Activated CD4-positive, alpha-beta T cell treated with anti-CD3 and anti-CD28 coated beads, Interleukin-10, Interleukin-2, amounts not matched to agents 100 ng/mL and 50 ng/mL, durations not matched to agents 16 hours and 8 hours (primary cell): ENCODE results near the gene LANCL2.
"Not testable (repeated sequence)": the region's sequence is repeated elsewhere in the genome, so short reads cannot be mapped to it uniquely, and the experiment has no call there.

Experiments used
- DNase-seq: peaks from one replicate; pipeline ENCODE4 v3.0.0-alpha.2; 2020

LANCL2 gene, protein sequence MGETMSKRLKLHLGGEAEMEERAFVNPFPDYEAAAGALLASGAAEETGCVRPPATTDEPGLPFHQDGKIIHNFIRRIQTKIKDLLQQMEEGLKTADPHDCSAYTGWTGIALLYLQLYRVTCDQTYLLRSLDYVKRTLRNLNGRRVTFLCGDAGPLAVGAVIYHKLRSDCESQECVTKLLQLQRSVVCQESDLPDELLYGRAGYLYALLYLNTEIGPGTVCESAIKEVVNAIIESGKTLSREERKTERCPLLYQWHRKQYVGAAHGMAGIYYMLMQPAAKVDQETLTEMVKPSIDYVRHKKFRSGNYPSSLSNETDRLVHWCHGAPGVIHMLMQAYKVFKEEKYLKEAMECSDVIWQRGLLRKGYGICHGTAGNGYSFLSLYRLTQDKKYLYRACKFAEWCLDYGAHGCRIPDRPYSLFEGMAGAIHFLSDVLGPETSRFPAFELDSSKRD

GRCh38 chr7:55365205-55365674, at the start of gene LANCL2:
Gene LANCL2, plus strand, starts transcription at chr7:55365337. Its CDS starts 689 bp downstream, at chr7:55366026.
- no peak for DNase-seq

- DNase-seq = no peak
Measured at GRCh38 chr7:55325371-55325792, 39.8 kb upstream of the LANCL2 start.

- no peak for DNase-seq
Measured at GRCh38 chr7:55326081-55326835, 38.9 kb upstream of the LANCL2 start.

DNA sequence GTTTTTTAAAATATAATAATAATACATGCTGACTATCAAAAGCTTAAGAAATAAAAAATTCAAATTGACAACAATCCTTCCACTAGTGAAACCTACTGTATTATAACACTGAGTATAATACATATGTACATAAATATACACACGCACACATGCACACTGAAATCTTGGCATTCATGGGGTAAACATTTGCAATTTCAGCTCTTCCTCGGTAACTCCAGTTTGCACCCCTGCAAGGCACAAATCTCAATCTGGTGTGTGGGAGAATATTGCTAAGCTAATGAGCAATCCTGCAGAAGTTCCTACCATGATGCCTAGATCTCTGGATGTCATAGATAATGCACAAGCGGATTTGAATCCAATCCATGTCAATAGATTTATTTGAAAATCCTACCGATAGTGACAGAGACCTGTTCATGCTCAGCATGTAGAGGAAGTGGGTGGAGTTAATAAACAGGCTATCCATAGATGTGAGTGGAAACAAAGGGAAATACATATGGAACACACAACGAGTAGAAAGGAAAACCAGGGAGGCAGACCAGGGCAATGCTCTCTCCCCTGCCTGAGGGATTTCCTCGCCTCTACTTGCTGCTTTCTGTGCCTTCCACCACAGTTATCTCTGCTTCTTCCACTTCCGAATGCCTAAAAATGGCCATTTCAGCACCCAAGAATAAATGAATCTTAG, 38.1 kb upstream of the LANCL2 start:
- DNase-seq = no peak

DNA sequence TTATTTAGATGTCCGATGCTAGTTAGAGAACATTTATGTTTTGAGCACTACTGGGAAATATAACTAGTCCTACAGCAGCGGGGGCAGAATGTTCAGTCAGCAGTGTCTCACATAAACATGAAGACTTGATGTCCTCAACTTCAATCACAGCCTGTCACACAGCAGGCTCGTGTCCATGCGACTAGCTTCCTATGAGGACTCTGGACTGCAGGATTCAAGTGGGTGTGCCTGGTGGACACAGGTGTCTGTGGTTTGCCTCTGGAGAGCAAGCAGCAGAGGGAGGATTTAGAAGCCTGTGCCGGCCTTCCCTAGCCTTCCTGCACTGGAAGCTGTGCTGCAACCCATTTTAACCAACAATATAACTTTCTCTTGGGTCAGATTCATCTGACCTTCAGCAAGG, 30.0 kb upstream of the LANCL2 start:
- no peak for DNase-seq

DNA sequence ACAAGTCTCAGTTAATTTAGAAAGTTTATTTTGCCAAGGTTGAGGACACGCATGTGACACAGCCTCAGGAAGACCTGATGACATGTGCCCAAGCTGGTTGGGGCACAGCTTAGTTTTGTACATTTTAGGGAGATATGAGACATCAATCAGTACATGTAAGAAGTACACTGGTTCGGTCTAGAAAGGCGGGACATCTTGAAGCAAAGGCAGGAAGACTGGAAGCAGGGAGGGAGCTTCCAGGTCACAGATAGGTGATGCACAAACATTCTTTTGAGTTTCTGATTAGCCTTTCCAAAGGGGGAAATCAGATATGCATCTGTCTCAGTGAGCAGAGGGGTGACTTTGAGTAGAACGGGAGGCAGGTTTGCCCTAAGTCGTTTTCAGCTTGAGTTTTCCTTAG, 29.4 kb upstream of the LANCL2 start:
- DNase-seq = no peak

DNA sequence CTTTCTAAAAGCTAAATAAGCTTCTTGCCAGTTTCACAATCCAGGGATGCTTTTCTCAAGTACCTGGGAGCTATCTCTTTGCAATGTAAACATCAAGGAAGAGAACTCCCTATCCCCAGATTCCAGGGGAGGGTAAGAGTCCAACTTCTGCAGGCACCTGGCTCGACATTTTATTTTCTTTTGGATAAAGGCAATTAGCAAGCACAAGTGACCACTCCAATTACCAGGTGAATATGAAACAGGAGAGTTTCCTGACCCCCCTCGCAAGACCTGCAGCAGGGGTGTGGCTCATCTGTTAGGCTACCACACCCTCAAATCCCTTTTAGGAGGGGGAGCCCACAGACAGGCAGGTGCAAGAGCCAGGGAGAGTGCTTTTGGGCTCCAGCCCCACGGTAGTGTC, 28.6 kb upstream of the LANCL2 start:
- DNase-seq = no peak

DNA sequence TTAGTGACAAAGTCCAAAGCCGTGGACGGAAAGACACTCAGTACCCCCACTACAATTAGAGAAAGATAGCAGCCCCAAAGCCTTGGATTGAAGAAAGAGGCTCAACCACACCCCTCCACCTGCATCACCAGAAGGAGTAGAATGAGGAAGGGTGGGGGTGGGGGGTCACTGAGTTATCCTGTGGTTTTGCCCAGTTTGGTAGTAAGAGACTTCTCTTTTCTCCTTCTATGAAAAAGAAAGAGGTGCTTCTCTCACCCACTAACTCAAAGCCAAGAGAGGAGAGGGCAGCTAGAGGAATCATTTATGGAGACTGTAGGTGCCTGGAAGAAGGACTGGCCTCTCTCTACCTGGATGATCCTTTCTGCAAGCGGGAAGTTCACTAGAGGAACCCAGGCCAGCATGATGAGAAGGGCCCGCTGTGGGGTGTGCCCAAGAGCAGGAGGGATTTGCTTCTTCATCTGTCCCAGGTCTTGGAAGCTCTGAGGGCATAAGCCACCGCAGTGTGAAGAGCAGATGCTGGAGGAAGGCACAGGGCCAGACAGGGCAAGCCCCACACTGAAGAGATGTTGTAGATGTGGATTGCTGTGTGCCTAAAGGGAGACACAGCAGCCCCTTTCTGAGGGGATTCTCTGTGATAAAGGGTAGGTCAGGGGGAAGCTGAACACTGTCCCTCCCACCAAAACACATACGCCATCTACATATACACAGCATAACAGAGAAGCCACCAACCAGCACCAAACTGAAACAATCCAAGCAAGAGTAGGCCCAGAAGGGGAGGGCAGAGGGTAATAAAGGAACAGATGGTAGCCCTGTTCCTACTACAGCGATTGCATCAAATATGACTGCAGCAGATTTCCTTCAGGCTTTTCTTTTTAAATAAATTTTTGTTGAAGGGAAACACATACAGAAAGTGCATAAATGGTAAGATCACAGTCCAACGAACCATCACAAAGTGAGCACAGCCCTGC, 25.8 kb upstream of the LANCL2 start:
- no peak for DNase-seq

- DNase-seq = no peak
Measured at GRCh38 chr7:55342216-55342871, 22.8 kb upstream of the LANCL2 start.

- DNase-seq = no peak
Measured at GRCh38 chr7:55343002-55343781, 21.9 kb upstream of the LANCL2 start.

DNA sequence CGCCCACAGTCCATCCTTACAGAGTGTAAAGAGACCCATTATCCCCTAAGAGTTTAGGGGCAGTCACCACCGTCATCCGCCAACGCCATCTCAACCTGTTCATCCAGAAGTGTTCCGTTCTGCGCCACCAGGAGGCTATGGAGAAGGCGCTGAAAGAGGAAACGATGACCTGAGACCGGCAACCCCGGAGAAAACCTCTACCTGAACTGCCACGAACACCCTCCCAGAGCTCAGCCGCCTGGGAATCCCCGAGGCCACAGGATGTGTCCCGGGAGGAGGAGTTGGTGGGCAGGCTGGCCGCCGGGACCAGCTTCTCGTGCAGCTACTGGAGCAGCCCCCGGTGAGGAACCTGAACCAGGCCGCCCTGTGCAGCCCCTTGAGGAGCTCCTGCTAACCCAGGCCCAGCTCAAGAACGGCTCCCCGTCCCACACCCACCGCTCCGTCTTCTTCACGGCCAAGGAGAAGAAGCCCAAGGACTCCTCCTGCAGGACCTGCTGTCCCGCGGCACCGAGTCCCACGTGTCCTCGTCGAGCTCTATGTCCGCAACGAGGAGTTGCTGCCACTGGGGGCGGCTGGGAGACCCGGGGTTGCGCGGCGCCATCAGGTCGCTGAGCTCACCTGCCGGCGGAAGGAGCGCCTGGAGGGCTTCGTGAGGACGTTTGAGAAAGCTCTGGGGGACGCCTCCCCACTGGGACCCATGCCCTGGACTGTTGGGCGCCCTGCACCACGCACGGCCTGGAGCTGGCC, 21.1 kb upstream of the LANCL2 start:
- no peak for DNase-seq

DNA sequence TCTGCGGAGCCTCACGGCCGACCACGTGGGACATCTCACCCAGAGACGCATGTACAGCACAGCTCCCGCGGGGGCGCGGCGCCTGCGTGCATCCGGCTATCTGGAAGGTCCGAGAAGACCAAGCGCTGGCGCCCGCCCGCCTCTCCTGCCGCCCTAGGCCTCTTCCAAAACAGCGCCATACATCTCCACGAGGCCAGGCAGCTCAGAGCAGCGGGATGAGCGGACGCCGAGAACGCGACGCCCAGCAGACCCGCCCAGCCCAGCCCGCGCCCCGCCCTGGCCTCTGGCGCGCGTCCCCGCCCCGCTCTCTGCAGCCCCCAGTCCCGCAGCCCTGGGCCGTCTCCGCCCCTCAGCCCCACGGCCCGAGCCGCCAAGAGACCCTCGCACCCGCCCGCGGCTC, 20.3 kb upstream of the LANCL2 start:
- DNase-seq = no peak

DNA sequence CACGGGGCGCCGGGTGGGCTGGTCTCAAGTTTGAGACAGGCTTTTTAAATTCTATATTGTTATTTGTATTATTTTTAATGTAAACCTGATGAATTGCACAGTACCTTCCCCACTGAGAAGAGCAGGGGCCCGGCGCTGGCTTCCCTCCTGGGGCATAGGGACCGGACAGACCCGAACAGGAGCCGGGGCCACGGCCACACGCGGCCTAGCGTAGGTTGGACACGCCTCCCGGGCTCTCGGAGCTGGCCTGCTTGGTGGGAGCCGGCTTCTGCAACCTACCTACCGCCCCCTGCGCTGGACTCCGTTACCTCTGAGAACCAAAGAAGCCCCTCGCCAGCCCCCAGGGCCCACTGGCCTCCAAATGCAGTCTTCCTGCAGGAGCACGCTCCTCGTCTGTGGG, 19.8 kb upstream of the LANCL2 start:
- DNase-seq = no peak

DNA sequence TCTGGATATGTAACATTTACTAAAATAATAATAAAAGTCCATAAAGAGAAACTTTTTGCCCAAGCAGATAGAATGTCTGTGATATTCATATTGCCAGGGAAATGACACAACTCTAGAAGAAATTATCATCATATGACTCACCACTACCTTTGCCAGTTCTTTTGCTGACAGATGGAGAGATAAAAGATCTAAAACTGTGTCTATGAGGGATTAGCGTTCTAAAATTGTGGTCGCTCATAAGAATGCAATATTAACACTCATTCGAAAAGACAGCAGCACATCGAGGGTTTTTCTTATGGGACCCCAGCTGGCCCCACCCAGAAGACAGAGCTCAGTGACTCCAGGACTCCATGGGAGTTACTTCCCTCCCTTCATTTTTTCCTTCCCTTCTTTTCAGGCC, 16.6 kb upstream of the LANCL2 start:
- peak; percentile 82 for DNase-seq

- DNase-seq = no peak
Measured at GRCh38 chr7:55349121-55349520, 16.0 kb upstream of the LANCL2 start.

GRCh38 chr7:55350281-55350680, 14.9 kb upstream of the LANCL2 start:
- DNase-seq = no peak

DNA sequence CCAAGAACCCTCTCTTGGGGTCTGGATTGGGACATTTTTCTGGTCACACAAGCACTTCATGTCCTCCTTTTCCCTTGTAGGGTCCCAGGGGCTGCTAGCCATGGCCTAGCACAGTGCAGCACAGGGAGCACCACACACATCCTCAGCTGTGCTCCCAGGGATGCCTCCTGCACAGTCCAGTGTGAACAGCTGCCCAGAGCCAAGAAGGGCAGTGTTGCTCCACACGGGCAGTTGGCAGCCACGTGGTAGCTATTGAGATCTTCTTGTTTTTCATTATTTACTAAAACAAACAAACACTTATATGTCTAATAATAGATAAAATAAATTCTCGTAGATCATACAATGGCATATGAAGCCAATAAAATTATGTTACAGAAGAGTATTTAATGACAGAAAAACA, 13.9 kb upstream of the LANCL2 start:
- no peak for DNase-seq

GRCh38 chr7:55352947-55353273, 12.2 kb upstream of the LANCL2 start:
- DNase-seq = not testable (repeated sequence)

- DNase-seq = no peak
Measured at GRCh38 chr7:55360486-55360885, 4.7 kb upstream of the LANCL2 start.

DNA sequence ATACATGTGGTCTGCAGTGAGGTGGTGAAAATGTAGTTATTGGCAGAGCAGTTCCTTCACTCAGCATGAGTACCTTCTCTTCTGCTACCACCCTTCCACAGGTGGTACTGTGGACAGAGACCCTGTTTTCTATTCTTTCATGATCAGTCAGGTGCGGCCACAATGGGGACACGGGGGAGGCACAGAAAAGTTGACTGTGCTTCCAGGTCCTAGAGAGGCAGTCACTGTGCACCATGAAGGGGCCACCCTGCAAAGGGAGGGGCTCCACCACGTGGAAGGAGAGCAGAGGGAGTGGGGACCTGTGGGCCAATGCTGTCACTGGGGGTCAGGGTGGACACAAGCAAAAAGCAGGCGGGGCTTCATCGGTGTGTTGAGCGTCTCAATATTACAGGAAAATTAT, 3.6 kb upstream of the LANCL2 start:
- no peak for DNase-seq
